MCF 10A (cell line): ENCODE measurements around the gene GPC6. TPM values are rescaled to one million over a fixed set of nuclear protein-coding genes. Genes with fewer than 3 reads are reported as not detected.
A peak's percentile ranks its signal among the peaks of the same experiment; 100 is the strongest.

ENCODE experiments used
- BruUV-seq: library from RNA; stranded (reverse); fragments of 400-500 nt; replicated peaks from 2 replicates; lab custom pipeline; 2021; lab: Mats Ljungman, UMichigan
- CTCF ChIA-PET: fragments of 300-600 bp; sonication (Branson Sonifier 250); formaldehyde crosslinking; extraction: SDS; loops from one replicate; lab custom pipeline; 2021; ENCODE audit warnings: antibody characterized with exemption, inconsistent platforms; lab: Yijun Ruan, JAX
- POLR2A ChIA-PET: fragments of 300-600, 350-650 bp; sonication (Branson Sonifier 250); formaldehyde crosslinking; extraction: SDS; loops from one replicate; lab custom pipeline; 2020; ENCODE audit warnings: antibody characterized with exemption, inconsistent platforms; lab: Yijun Ruan, JAX
- DNase-seq: peaks from one replicate; pipeline ENCODE4 v3.0.0-alpha.2; 2018; ENCODE audit not compliant: unreplicated experiment
- H3K27ac Mint-ChIP-seq: one replicate; pipeline ENCODE4 v1.8.0; 2022; ENCODE audit warnings: mild to moderate bottlenecking, low read depth, mixed read lengths; ENCODE audit not compliant: unreplicated experiment
- H3K27me3 Mint-ChIP-seq: one replicate; pipeline ENCODE4 v1.8.0; 2022; ENCODE audit warnings: mixed read lengths; ENCODE audit not compliant: insufficient read depth, unreplicated experiment
- H3K36me3 Mint-ChIP-seq: one replicate; pipeline ENCODE4 v1.8.0; 2022; ENCODE audit warnings: mild to moderate bottlenecking, moderate library complexity, mixed read lengths; ENCODE audit not compliant: insufficient read depth, unreplicated experiment
- H3K4me1 Mint-ChIP-seq: one replicate; pipeline ENCODE4 v1.8.0; 2022; ENCODE audit warnings: mixed read lengths; ENCODE audit not compliant: insufficient read depth, unreplicated experiment
- H3K4me3 Mint-ChIP-seq: one replicate; pipeline ENCODE4 v1.8.0; 2022; ENCODE audit warnings: mild to moderate bottlenecking, moderate library complexity, mixed read lengths; ENCODE audit not compliant: unreplicated experiment
- H3K9me3 Mint-ChIP-seq: one replicate; pipeline ENCODE4 v1.8.0; 2022; ENCODE audit warnings: mixed read lengths; ENCODE audit not compliant: unreplicated experiment
- CTCF ChIP-seq: fragments of 200-600 bp; IDR thresholded peaks from one replicate; pipeline ENCODE4 v1.8.0; 2022; ENCODE audit warnings: antibody characterized with exemption, mild to moderate bottlenecking; ENCODE audit not compliant: unreplicated experiment
- intact Hi-C: fragments of 100-400 bp; cut with micrococcal nuclease; formaldehyde crosslinking; loops from 2 replicates; pipeline ENCODE4 v1.14.1; 2022
- total RNA-seq: library from RNA; stranded (reverse); gene quantifications from 2 replicates; pipeline ENCODE4 v1.2.3, GENCODE V29; 2022

Gene GPC6
- total RNA-seq, 1 experiment from 2014 or later = 8.4 TPM

GRCh38 chr13:94247890-94248289, 1021.3 kb downstream of the GPC6 start:
- TF ChIP-seq CTCF = no peak
- H3K36me3 Mint-ChIP-seq = peaks cover 4% of the 10 kb centered on the region
- no peaks in the 10 kb centered on the region for H3K27me3 Mint-ChIP-seq
- DNase-seq = no peak
- no peak overlapping the region for H3K4me3 Mint-ChIP-seq
- ChIA-PET CTCF (no interaction called here), POLR2A (no interaction called here)
- peaks cover 12% of the 10 kb centered on the region for H3K4me1 Mint-ChIP-seq
- intact Hi-C loops = no loop called here
- H3K27ac Mint-ChIP-seq = no peak overlapping the region
- BruUV-seq = no TSS peak
- no peaks in the 10 kb centered on the region for H3K9me3 Mint-ChIP-seq

- BruUV-seq = no TSS peak
These were observed 1022.0 kb downstream of the GPC6 start for GRCh38 chr13:94248454-94249228.

GRCh38 chr13:94249512-94249911, 1022.9 kb downstream of the GPC6 start:
- H3K4me3 Mint-ChIP-seq = no peak overlapping the region
- intact Hi-C loops = no loop called here
- no peaks in the 10 kb centered on the region for H3K9me3 Mint-ChIP-seq
- no peak for TF ChIP-seq CTCF
- peak; percentile 59 for DNase-seq
- no peak overlapping the region for H3K27ac Mint-ChIP-seq
- CTCF ChIA-PET = no interaction called here
- H3K36me3 Mint-ChIP-seq = peaks cover 4% of the 10 kb centered on the region
- POLR2A ChIA-PET = no interaction called here
- H3K4me1 Mint-ChIP-seq = peaks cover 12% of the 10 kb centered on the region
- H3K27me3 Mint-ChIP-seq = no peaks in the 10 kb centered on the region
- BruUV-seq = no TSS peak

More at GRCh38 chr13:94248454-94249228, 1022.0 kb downstream of the GPC6 start:
- intact Hi-C loops = no loop called here
- POLR2A ChIA-PET = no interaction called here
- H3K4me3 Mint-ChIP-seq = no peak overlapping the region
- CTCF ChIA-PET = no interaction called here
- no peaks in the 10 kb centered on the region for H3K27me3 Mint-ChIP-seq
- no peak overlapping the region for H3K27ac Mint-ChIP-seq
- peaks cover 12% of the 10 kb centered on the region for H3K4me1 Mint-ChIP-seq
- no peak for TF ChIP-seq CTCF
- no peak for DNase-seq
- H3K9me3 Mint-ChIP-seq = no peaks in the 10 kb centered on the region
- peaks cover 4% of the 10 kb centered on the region for H3K36me3 Mint-ChIP-seq

GRCh38 chr13:94251831-94252608, 1025.4 kb downstream of the GPC6 start:
- Mint-ChIP-seq H3K27me3 (no peaks in the 10 kb centered on the region), H3K36me3 (peaks cover 4% of the 10 kb centered on the region), H3K4me3 (no peak overlapping the region), H3K27ac (no peak overlapping the region), H3K4me1 (peaks cover 12% of the 10 kb centered on the region), H3K9me3 (no peaks in the 10 kb centered on the region)
- BruUV-seq = no TSS peak
- POLR2A ChIA-PET = no interaction called here
- CTCF ChIA-PET = interaction anchor here (0.6 kb wide), 2 partner anchors 112 to 698 kb away, joined by 3 to 6 read pairs; no protein-coding TSS in a partner anchor
- intact Hi-C loops = no loop called here
- TF ChIP-seq CTCF = no peak
- no peak for DNase-seq
